Right lobe of liver (tissue), 6 donors: Measurements from ENCODE around the gene PACS2. TPM values are rescaled to one million over a fixed set of nuclear protein-coding genes. Genes with fewer than 3 reads are reported as not detected.

ENCODE experiments used
- ATAC-seq, 4 donors: fragments of 200-7000 bp; cut with Tn5 transposase; one replicate each; pipeline ENCODE4 v1.9.1; 2020; ENCODE audit warnings: mild to moderate bottlenecking in 4 of 4, moderate library complexity in 4 of 4
- DNase-seq, 3 donors: peaks; one replicate each; pipeline ENCODE4 v3.0.0-alpha.2; 2020
- H3K27ac ChIP-seq, 3 donors: fragments of 200-600 bp; one replicate each; pipeline ENCODE4 v1.8.0; 2022
- H3K27me3 ChIP-seq, 2 donors: fragments of 200-600 bp; one replicate each; pipeline ENCODE4 v1.8.0; 2022
- H3K36me3 ChIP-seq, 4 donors: fragments of 200-600 bp; sonication (generic) in 1 of 4; one replicate each; pipeline versions ENCODE4 v1.5.1 to v1.8.0; 2017 to 2022; ENCODE audit warnings: control low read depth in 1 of 4
- H3K4me1 ChIP-seq, 4 donors: fragments of 200-600 bp; sonication (generic) in 1 of 4; one replicate each; pipeline versions ENCODE4 v1.5.1 to v1.8.0; 2017 to 2022; ENCODE audit warnings: control low read depth in 1 of 4
- H3K4me3 ChIP-seq, 3 donors: fragments of 200-600 bp; one replicate each; pipeline ENCODE4 v1.8.0; 2022
- H3K9me3 ChIP-seq, 4 donors: fragments of 200-600 bp; sonication (generic) in 1 of 4; one replicate each; pipeline versions ENCODE4 v1.5.1 to v1.8.0; 2017 to 2022; ENCODE audit warnings: control low read depth in 1 of 4
- POLR2A ChIP-seq: fragments of 450-650 bp; IDR thresholded peaks from one replicate; pipeline ENCODE4 v1.6.1; 2017; ENCODE audit warnings: antibody characterized with exemption, mild to moderate bottlenecking
- whole genome bisulfite sequencing: methylation state at CpG from one replicate; pipeline ENCODE4 v1.1.6; 2018; ENCODE audit warnings: low coverage, low lambda C conversion rate; ENCODE audit not compliant: insufficient coverage; ENCODE audit errors: missing lambda C conversion rate; 5-methylcytosine and 5-hydroxymethylcytosine counted together
- intact Hi-C, 2 donors: fragments of 100-400 bp; cut with DNase I; formaldehyde crosslinking; loops; one replicate each; pipeline versions ENCODE4 v1.11.2 to v1.14.1; 2022
- total RNA-seq, 6 experiments: library from RNA; depleted of rRNA in 2 of 6; stranded (reverse); fragments of >200 nt in 2 of 6; fragmentation: NEBNext Ultra II Directional in 3 of 6; extraction: Animal tissue kit (Norgen Biotek cat#: 25700) in 3 of 6; gene quantifications; one replicate each; pipeline versions ENCODE4 v1.1.0 to v1.2.4, GENCODE V29; 2016 to 2023
- TF ChIP-seq, protein P1 (sequence below), 4 donors: fragments of 200-600 bp in 3 of 4; fragments of 450-650 bp in 1 of 4; IDR thresholded peaks; one replicate each; pipeline versions ENCODE4 v1.5.1 to v1.8.0; 2016 to 2022; ENCODE audit warnings: antibody characterized with exemption in 4 of 4, mild to moderate bottlenecking in 2 of 4
- donor health status: DM: no; HTN: yes; CAD: no.
- donor health status: DM: no; HTN: no; CAD: no.
- donor health status: DM: no; HTN: no; CAD: no.
- donor health status: DM: no; HTN: yes; CAD: no.
- donor health status: DM: no; HTN: yes; CAD: no.

Gene PACS2
- total RNA-seq, 6 experiments from 2014 or later, result 19.8 to 26.7 (median 21.5) TPM

DNA sequence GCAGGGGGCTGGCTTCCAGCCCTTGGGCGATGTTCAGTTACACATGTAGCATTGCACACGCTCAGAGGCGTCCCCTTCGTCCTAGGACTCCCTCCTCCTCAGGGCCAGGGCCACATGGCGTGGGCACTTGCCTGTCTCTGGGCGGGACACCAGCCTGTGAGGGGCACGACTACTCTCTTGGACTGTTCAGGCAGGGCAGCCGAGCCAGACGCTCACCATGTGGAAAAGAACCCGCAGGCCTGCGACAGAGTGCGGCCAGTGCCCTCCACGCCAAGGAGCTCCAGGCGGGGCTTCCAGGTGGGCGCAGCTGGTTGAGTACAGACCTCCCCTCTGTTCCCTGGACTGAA, 126.0 kb downstream of the PACS2 start:
- TF ChIP-seq POLR2A, result no peak
- TF ChIP-seq, protein P1, sequence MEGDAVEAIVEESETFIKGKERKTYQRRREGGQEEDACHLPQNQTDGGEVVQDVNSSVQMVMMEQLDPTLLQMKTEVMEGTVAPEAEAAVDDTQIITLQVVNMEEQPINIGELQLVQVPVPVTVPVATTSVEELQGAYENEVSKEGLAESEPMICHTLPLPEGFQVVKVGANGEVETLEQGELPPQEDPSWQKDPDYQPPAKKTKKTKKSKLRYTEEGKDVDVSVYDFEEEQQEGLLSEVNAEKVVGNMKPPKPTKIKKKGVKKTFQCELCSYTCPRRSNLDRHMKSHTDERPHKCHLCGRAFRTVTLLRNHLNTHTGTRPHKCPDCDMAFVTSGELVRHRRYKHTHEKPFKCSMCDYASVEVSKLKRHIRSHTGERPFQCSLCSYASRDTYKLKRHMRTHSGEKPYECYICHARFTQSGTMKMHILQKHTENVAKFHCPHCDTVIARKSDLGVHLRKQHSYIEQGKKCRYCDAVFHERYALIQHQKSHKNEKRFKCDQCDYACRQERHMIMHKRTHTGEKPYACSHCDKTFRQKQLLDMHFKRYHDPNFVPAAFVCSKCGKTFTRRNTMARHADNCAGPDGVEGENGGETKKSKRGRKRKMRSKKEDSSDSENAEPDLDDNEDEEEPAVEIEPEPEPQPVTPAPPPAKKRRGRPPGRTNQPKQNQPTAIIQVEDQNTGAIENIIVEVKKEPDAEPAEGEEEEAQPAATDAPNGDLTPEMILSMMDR (IDR thresholded peaks at IDR 0.05), result peak in 1 of 4 donors; percentile 0
- intact Hi-C loops, result no loop called here
- Histone ChIP-seq H3K9me3 (no peaks in the 10 kb centered on the region), H3K27ac (no peak overlapping the region), H3K27me3 (no peaks in the 10 kb centered on the region), H3K4me3 (no peak overlapping the region), H3K36me3 (no peaks in the 10 kb centered on the region), H3K4me1 (no peaks in the 10 kb centered on the region)
- peak in 1 of 4 donors; percentile 5 for ATAC-seq
- no peak for DNase-seq
- no CpG with 5 or more reads among the region's 15 CpGs for WGBS

DNA sequence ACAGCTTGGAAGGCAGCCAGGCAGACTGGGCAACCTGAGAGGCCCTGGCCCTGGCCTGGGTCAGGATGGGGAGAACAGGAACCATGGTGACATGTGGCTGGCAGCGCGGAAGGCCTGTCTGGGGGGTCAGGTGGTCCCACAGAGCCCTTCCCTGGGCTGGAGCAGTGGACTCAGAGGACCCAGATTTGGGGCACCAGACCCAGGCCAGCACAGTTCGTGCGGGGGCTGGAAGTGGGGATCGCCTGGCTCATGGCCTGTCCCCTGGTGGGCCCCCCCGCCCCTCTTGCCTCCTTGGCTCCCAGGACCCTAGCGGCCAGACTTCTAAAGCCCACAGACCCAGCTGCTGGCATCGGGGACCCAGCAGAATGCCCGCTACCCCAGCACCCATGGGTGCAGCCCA, 126.4 kb downstream of the PACS2 start:
- 100% methylated on average over 1 of the region's 9 CpGs for WGBS
- TF ChIP-seq, protein P1 (IDR thresholded peaks at IDR 0.05), result no peak
- TF ChIP-seq POLR2A, result no peak
- DNase-seq, result no peak
- Histone ChIP-seq H3K4me1 (no peaks in the 10 kb centered on the region), H3K27me3 (no peaks in the 10 kb centered on the region), H3K4me3 (no peak overlapping the region), H3K9me3 (no peaks in the 10 kb centered on the region), H3K27ac (no peak overlapping the region), H3K36me3 (no peaks in the 10 kb centered on the region)
- ATAC-seq, result no peak
- intact Hi-C loops, result no loop called here

DNA sequence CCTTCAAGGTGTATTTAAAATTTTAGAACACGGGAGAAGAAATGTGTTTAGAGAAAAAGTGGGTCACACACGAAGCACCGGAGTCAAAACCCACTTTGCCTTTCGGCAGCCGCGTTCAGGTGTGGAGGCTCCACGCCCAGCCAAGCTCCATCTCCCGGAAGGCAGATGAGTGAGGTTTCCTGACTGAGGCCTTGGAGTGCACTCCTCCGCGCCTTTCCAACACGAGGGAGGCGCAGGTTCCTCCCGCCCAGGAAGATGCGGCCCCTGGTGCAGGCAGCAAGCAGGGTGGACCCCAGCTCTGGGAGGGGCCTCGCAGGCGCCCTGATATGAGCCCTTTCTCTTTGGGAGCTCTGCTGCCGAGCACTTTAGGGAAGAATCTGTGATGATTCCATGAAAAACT, 127.6 kb downstream of the PACS2 start:
- TF ChIP-seq, protein P1 (IDR thresholded peaks at IDR 0.05), result no peak
- TF ChIP-seq POLR2A, result no peak
- Histone ChIP-seq H3K36me3 (no peaks in the 10 kb centered on the region), H3K27me3 (no peaks in the 10 kb centered on the region), H3K9me3 (no peaks in the 10 kb centered on the region), H3K4me1 (no peaks in the 10 kb centered on the region), H3K4me3 (no peak overlapping the region), H3K27ac (no peak overlapping the region)
- intact Hi-C loops, result no loop called here
- 69% methylated on average over 5 of the region's 17 CpGs for WGBS
- DNase-seq (no peak), ATAC-seq (no peak)

DNA sequence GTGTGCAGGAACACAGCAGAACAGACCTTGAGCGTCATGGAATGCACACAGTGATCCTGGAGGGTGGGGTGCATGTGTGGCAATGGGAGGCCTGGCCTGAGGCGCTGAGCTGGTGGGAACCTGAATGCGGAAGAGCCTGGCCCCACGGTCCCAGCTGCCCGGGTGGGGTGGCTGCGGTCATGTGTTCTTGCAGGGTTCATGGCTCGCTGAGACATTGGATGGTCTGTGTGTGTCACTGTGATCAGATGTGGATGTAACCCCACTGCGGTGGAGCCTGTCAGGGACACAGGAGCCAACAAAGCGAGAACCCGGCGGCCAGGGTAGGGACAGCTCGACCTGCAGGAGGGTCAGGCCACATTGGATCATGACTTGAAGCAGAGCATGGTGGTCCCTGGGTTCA, 128.3 kb downstream of the PACS2 start:
- WGBS, result 89% methylated on average over 3 of the region's 12 CpGs
- H3K36me3 ChIP-seq, result no peaks in the 10 kb centered on the region
- H3K27ac ChIP-seq, result no peak overlapping the region
- no peak overlapping the region for H3K4me3 ChIP-seq
- TF ChIP-seq, protein P1 (IDR thresholded peaks at IDR 0.05), result no peak
- TF ChIP-seq POLR2A, result no peak
- intact Hi-C loops, result no loop called here
- DNase-seq, result no peak
- H3K4me1 ChIP-seq, result no peaks in the 10 kb centered on the region
- no peak for ATAC-seq
- H3K9me3 ChIP-seq, result no peaks in the 10 kb centered on the region
- H3K27me3 ChIP-seq, result no peaks in the 10 kb centered on the region

DNA sequence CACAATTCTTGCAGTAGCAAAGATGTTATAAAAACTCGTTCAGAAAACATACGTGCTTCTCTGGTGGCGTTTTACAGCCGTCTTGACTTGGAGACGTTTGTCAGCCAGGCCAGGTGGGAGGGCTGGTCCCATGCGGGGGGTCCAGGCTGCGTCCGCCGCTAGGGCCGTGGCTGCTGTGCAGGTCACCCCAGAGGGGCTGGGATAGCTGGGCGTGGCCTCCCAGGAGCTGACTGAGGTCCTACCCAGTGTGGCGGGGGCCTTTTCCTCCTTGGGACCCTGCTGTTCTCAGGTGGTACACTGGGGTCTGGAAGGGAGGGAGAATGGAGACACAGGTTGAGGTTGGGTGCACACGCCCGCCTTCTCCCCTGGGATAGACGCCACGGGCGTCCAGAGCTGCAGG, 130.3 kb downstream of the PACS2 start:
- Histone ChIP-seq H3K27ac (no peak overlapping the region), H3K9me3 (no peaks in the 10 kb centered on the region), H3K36me3 (no peaks in the 10 kb centered on the region), H3K4me3 (no peak overlapping the region), H3K4me1 (no peaks in the 10 kb centered on the region), H3K27me3 (no peaks in the 10 kb centered on the region)
- no peak for ATAC-seq
- TF ChIP-seq, protein P1 (IDR thresholded peaks at IDR 0.05), result no peak
- TF ChIP-seq POLR2A, result no peak
- WGBS, result no CpG with 5 or more reads among the region's 17 CpGs
- intact Hi-C loops, result no loop called here
- no peak for DNase-seq
